Gastrocnemius medialis (tissue), 4 donors: ENCODE measurements around the gene ETV6. TPM values are rescaled to one million over a fixed set of nuclear protein-coding genes. Genes with fewer than 3 reads are reported as not detected.

Experiments
- ATAC-seq, 2 donors: fragments of 150-250 bp; one replicate each; pipeline ENCODE4 v1.9.1; 2016
- DNase-seq, 2 donors: peaks; one replicate each; pipeline ENCODE4 v3.0.0-alpha.2; 2019
- H3K27ac ChIP-seq, 4 donors: fragments of 200-600 bp; sonication (generic); 1 replicate in 1 of 4; 2 replicates in 3 of 4; pipeline ENCODE4 v1.5.1; 2016 to 2018; ENCODE audit warnings: mild to moderate bottlenecking in 2 of 4, moderate library complexity in 1 of 4
- H3K27me3 ChIP-seq, 3 donors: fragments of 200-600 bp; sonication (generic) in 2 of 3; 1 replicate in 1 of 3; 2 replicates in 2 of 3; pipeline versions ENCODE4 v1.5.1 to v1.6.0; 2016 to 2019; ENCODE audit warnings: mild to moderate bottlenecking in 1 of 3, moderate library complexity in 1 of 3
- H3K36me3 ChIP-seq, 2 donors: fragments of 200-600 bp; sonication (generic) in 1 of 2; one replicate each; pipeline ENCODE4 v1.5.1; 2017 to 2018
- H3K4me1 ChIP-seq, 2 donors: fragments of 200-600 bp; sonication (generic) in 1 of 2; one replicate each; pipeline ENCODE4 v1.5.1; 2016 to 2017; ENCODE audit warnings: mild to moderate bottlenecking in 2 of 2
- H3K4me3 ChIP-seq, 4 donors: fragments of 200-600 bp; sonication (generic) in 3 of 4; 1 replicate in 1 of 4; 2 replicates in 3 of 4; pipeline ENCODE4 v1.5.1; 2016 to 2019; ENCODE audit warnings: mild to moderate bottlenecking in 2 of 4
- H3K9me3 ChIP-seq, 3 donors: fragments of 200-600 bp; sonication (generic) in 2 of 3; 1 replicate in 1 of 3; 2 replicates in 2 of 3; pipeline ENCODE4 v1.5.1; 2016 to 2019
- CTCF ChIP-seq, 5 experiments: fragments of 450-650 bp in 3 of 5; fragments of 200-600 bp in 2 of 5; sonication (generic) in 2 of 5; IDR thresholded peaks in 4 of 5; conservative IDR thresholded peaks in 1 of 5; 1 replicate in 4 of 5; 2 replicates in 1 of 5; pipeline ENCODE4 v1.5.1; 2016 to 2019; ENCODE audit warnings: antibody characterized with exemption in 5 of 5, mild to moderate bottlenecking in 3 of 5, moderate library complexity in 3 of 5
- POLR2A ChIP-seq, 2 donors: fragments of 450-650 bp; IDR thresholded peaks; one replicate each; pipeline ENCODE4 v1.6.1; 2017; ENCODE audit warnings: antibody characterized with exemption in 2 of 2, mild to moderate bottlenecking in 2 of 2, moderate library complexity in 2 of 2
- in situ Hi-C, 4 donors: fragments of 200-750 bp; cut with MboI; loops; one replicate each; pipeline versions ENCODE4 v1.15.0 to v1.8.0; 2017; ENCODE audit warnings: low sequenced_read_pairs in 4 of 4
- intact Hi-C: fragments of 100-400 bp; cut with DNase I; formaldehyde crosslinking; loops from one replicate; pipeline ENCODE4 v1.15.1; 2023; ENCODE audit warnings: low total_unique reads
- total RNA-seq, 4 donors: library from RNA; depleted of rRNA; stranded (reverse); fragments of >200 nt; gene quantifications; one replicate each; pipeline versions ENCODE4 v1.1.0 to v1.2.3, GENCODE V29; 2016

The ETV6 gene
- total RNA-seq, 4 donors from 2014 or later = 2.8 to 5.9 (median 3.3) TPM

DNA sequence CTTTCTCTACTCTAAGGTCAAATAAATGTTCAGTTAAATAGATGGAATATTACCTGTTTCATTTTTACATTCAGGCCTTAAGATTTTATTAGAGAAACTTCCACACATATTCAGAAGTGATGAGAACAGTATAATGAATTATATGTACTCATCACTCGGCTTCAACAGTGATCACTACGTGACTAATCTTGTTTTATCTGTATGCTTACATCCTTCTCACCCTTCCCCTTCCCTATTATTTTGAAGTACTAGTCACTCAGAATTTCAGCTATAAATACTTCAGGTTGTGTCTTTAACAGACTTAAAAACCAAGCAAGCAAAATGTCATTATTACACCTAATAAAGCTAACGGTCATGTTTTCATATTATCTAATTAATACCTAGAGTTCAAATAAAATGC lies 34.9 kb downstream of the ETV6 start:
- Histone ChIP-seq H3K9me3 (no peaks in the 10 kb centered on the region), H3K4me3 (no peak overlapping the region), H3K27me3 (no peaks in the 10 kb centered on the region), H3K36me3 (no peaks in the 10 kb centered on the region), H3K27ac (no peak overlapping the region), H3K4me1 (peaks cover 10 to 14% of the 10 kb centered on the region in 2 donors)
- intact Hi-C loops = no loop called here
- TF ChIP-seq CTCF (IDR thresholded peaks at IDR 0.05 in 4 of 5, conservative IDR thresholded peaks at IDR 0.05 in 1 of 5) (no peak), POLR2A (IDR thresholded peaks at IDR 0.05) (no peak)
- ATAC-seq (no peak), DNase-seq (no peak)
- in situ Hi-C loops = no loop called here

DNA sequence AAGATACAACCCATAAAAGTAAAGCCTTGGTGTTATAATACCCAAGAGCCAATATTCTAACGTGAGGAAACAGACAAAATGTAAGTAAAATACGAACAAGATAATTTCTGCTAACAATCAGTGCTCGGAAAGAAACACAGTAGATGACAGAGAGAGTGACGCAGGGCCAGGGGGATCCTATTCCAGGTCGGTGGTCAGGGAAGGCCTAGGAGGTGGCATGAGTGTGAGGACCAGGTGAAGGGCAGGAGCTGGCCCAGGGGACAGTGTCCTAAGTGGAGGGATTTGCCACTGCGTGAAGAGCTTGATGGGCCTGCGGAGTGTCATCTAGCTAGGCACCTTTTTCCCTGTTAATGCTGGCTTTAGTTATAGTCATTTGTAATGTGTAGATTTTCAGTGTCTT lies 35.3 kb downstream of the ETV6 start:
- H3K4me3 ChIP-seq = no peak overlapping the region
- intact Hi-C loops (no loop called here), in situ Hi-C loops (no loop called here)
- H3K27ac ChIP-seq = no peak overlapping the region
- H3K36me3 ChIP-seq = no peaks in the 10 kb centered on the region
- DNase-seq = no peak
- H3K9me3 ChIP-seq = no peaks in the 10 kb centered on the region
- no peaks in the 10 kb centered on the region for H3K27me3 ChIP-seq
- H3K4me1 ChIP-seq = peaks cover 9 to 12% of the 10 kb centered on the region in 2 donors
- no peak for ATAC-seq
- no peak for TF ChIP-seq CTCF (IDR thresholded peaks at IDR 0.05 in 4 of 5, conservative IDR thresholded peaks at IDR 0.05 in 1 of 5)
- no peak for TF ChIP-seq POLR2A (IDR thresholded peaks at IDR 0.05)

GRCh38 chr12:11685316-11685715 lies 35.8 kb downstream of the ETV6 start:
- H3K27me3 ChIP-seq = no peaks in the 10 kb centered on the region
- H3K27ac ChIP-seq = no peak overlapping the region
- no peak for TF ChIP-seq CTCF (IDR thresholded peaks at IDR 0.05 in 4 of 5, conservative IDR thresholded peaks at IDR 0.05 in 1 of 5)
- TF ChIP-seq POLR2A (IDR thresholded peaks at IDR 0.05) = no peak
- no peaks in the 10 kb centered on the region for H3K9me3 ChIP-seq
- H3K4me1 ChIP-seq = peaks cover 9 to 10% of the 10 kb centered on the region in 2 donors
- DNase-seq (no peak), ATAC-seq (no peak)
- no peak overlapping the region for H3K4me3 ChIP-seq
- H3K36me3 ChIP-seq = no peaks in the 10 kb centered on the region
- in situ Hi-C loops (no loop called here), intact Hi-C loops (no loop called here)

DNA sequence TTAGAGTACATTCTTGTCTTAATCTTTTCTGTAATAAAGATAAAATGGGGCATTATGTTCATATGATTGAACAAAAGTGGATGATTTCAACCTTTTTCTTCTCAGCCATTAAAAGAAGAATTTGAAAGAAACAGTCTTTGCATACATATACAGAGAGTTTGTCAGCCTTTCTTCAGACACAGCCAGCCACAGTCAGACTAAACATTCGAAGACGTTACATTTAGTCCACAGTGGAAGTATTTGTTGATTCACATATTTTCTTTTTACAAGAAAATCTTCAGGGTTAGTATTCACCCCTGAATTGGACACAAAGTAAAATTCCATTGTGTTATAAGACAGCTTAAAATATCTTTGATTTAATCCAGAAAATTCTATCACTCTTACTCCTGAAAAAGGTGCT lies 36.2 kb downstream of the ETV6 start:
- Histone ChIP-seq H3K4me3 (no peak overlapping the region), H3K36me3 (no peaks in the 10 kb centered on the region), H3K27me3 (no peaks in the 10 kb centered on the region), H3K27ac (no peak overlapping the region), H3K9me3 (no peaks in the 10 kb centered on the region), H3K4me1 (peaks cover 9 to 10% of the 10 kb centered on the region in 2 donors)
- no peak for DNase-seq
- TF ChIP-seq CTCF (IDR thresholded peaks at IDR 0.05 in 4 of 5, conservative IDR thresholded peaks at IDR 0.05 in 1 of 5) (no peak), POLR2A (IDR thresholded peaks at IDR 0.05) (no peak)
- ATAC-seq = no peak
- intact Hi-C loops (no loop called here), in situ Hi-C loops (no loop called here)

DNA sequence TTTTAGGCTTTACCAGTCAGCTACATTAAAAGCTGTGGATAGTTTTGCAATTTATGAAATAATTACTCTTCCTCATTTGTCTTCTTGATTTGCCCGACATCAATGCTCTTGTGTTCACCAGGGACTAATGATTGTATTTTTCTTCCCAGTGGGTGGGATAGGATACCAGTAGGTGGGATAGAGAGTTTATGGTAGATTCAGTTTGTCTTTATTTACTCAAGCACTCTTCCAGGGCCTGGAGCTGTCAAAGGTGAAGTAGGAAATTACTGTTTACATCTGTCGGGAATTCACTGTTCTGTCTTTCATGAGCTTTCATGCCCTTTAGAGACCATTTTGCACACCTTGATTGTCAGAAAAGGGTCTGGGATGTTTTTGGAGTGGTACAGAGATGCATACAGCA lies 36.6 kb downstream of the ETV6 start:
- no peak for TF ChIP-seq CTCF (IDR thresholded peaks at IDR 0.05 in 4 of 5, conservative IDR thresholded peaks at IDR 0.05 in 1 of 5)
- no peak for TF ChIP-seq POLR2A (IDR thresholded peaks at IDR 0.05)
- H3K27me3 ChIP-seq = no peaks in the 10 kb centered on the region
- ATAC-seq = no peak
- intact Hi-C loops (no loop called here), in situ Hi-C loops (no loop called here)
- DNase-seq = no peak
- H3K36me3 ChIP-seq = no peaks in the 10 kb centered on the region
- peaks cover 9 to 10% of the 10 kb centered on the region in 2 donors for H3K4me1 ChIP-seq
- no peak overlapping the region for H3K4me3 ChIP-seq
- no peak overlapping the region for H3K27ac ChIP-seq
- no peaks in the 10 kb centered on the region for H3K9me3 ChIP-seq
